HEK293 (cell line): ENCODE results near the gene IQGAP3.

ENCODE experiments used
- CTCF ChIA-PET: fragments of 350-600 bp; formaldehyde crosslinking; extraction: SDS; loops from one replicate; lab custom pipeline; 2021; ENCODE audit warnings: antibody characterized with exemption; lab: Yijun Ruan, JAX
- POLR2A ChIA-PET: fragments of 300-600 bp; formaldehyde crosslinking; extraction: SDS; loops from one replicate; lab custom pipeline; 2020; ENCODE audit warnings: antibody characterized with exemption, inconsistent platforms; lab: Yijun Ruan, JAX
- H3K27ac ChIP-seq: fragments of 200-500 bp; sonication (Bioruptor generic); 2 replicates; pipeline ENCODE4 v1.5.1; 2014; ENCODE audit warnings: low read depth, low read length, control low read depth, inconsistent platforms; ENCODE audit errors: extremely low read depth
- H3K36me3 ChIP-seq, 2 experiments: fragments of 200-500 bp in 1 of 2; sonication (Bioruptor generic) in 1 of 2; 1 replicate in 1 of 2; 2 replicates in 1 of 2; pipeline ENCODE4 v1.5.1; 2014 to 2017; ENCODE audit warnings: inconsistent platforms in 2 of 2, low read length in 2 of 2; ENCODE audit not compliant: control insufficient read depth in 2 of 2, insufficient read depth in 1 of 2
- H3K4me1 ChIP-seq: fragments of 200-500 bp; sonication (Bioruptor generic); 2 replicates; pipeline ENCODE4 v1.5.1; 2014; ENCODE audit warnings: mild to moderate bottlenecking, low read length, inconsistent platforms; ENCODE audit not compliant: control insufficient read depth, insufficient read depth
- H3K4me3 ChIP-seq: 2 replicates; pipeline ENCODE4 v1.5.1; 2011; ENCODE audit warnings: low read depth, mild to moderate bottlenecking, control low read depth, low read length, moderate library complexity
- H3K9me3 ChIP-seq: fragments of 200-500 bp; sonication (Bioruptor generic); 2 replicates; pipeline ENCODE4 v1.5.1; 2014; ENCODE audit warnings: low read depth, low read length, inconsistent platforms; ENCODE audit not compliant: control insufficient read depth, insufficient read depth
- KLF16 ChIP-seq: fragments of 450-650 bp; formaldehyde crosslinking; IDR thresholded peaks from 2 replicates; pipeline ENCODE4 v1.5.1; 2017; ENCODE audit warnings: missing biosample characterization, missing genetic modification characterization
- REPIN1 ChIP-seq: fragments of 450-650 bp; formaldehyde crosslinking; IDR thresholded peaks from 2 replicates; pipeline ENCODE4 v1.5.1; 2017; ENCODE audit warnings: missing biosample characterization, missing genetic modification characterization, low read depth
- ZBTB7A ChIP-seq: fragments of 450-650 bp; formaldehyde crosslinking; IDR thresholded peaks from 2 replicates; pipeline ENCODE4 v1.5.1; 2016; ENCODE audit warnings: low read depth, missing biosample characterization, missing genetic modification characterization
- ZBTB8A ChIP-seq: fragments of 450-650 bp; formaldehyde crosslinking; IDR thresholded peaks from 2 replicates; pipeline ENCODE4 v1.5.1; 2016; ENCODE audit warnings: missing biosample characterization, missing genetic modification characterization
- ZNF114 ChIP-seq: fragments of 450-650 bp; formaldehyde crosslinking; IDR thresholded peaks from 2 replicates; pipeline ENCODE4 v1.5.0; 2017; ENCODE audit warnings: missing biosample characterization, missing genetic modification characterization
- ZNF175 ChIP-seq: fragments of 450-650 bp; formaldehyde crosslinking; IDR thresholded peaks from 2 replicates; pipeline ENCODE4 v1.5.1; 2016; ENCODE audit warnings: missing biosample characterization, missing genetic modification characterization
- ZNF223 ChIP-seq: fragments of 450-650 bp; formaldehyde crosslinking; IDR thresholded peaks from 2 replicates; pipeline ENCODE4 v1.5.1; 2016; ENCODE audit warnings: missing biosample characterization, missing genetic modification characterization
- ZNF274 ChIP-seq, 2 experiments: fragments of 200-500 bp in 1 of 2; fragments of 450-650 bp in 1 of 2; sonication (Bioruptor generic) in 1 of 2; formaldehyde crosslinking in 1 of 2; IDR thresholded peaks; 2 replicates each; pipeline versions ENCODE4 v1.5.1 to v1.6.1; 2014 to 2016; ENCODE audit warnings: borderline replicate concordance in 1 of 2, inconsistent platforms in 1 of 2, low read length in 1 of 2, missing biosample characterization in 1 of 2, missing genetic modification characterization in 1 of 2
- ZNF302 ChIP-seq: fragments of 450-650 bp; formaldehyde crosslinking; IDR thresholded peaks from 2 replicates; pipeline ENCODE4 v1.5.1; 2016; ENCODE audit warnings: missing biosample characterization, missing genetic modification characterization, low read depth
- ZNF404 ChIP-seq: fragments of 450-650 bp; formaldehyde crosslinking; IDR thresholded peaks from 2 replicates; pipeline ENCODE4 v1.5.1; 2017; ENCODE audit warnings: missing biosample characterization, missing genetic modification characterization
- ZNF514 ChIP-seq: fragments of 450-650 bp; formaldehyde crosslinking; IDR thresholded peaks from 2 replicates; pipeline ENCODE4 v1.5.1; 2016; ENCODE audit warnings: missing biosample characterization, missing genetic modification characterization
- ZNF747 ChIP-seq: fragments of 450-650 bp; formaldehyde crosslinking; IDR thresholded peaks from 2 replicates; pipeline ENCODE4 v1.5.1; 2016; ENCODE audit warnings: missing biosample characterization, missing genetic modification characterization
- ZNF777 ChIP-seq: fragments of 450-650 bp; formaldehyde crosslinking; IDR thresholded peaks from 2 replicates; pipeline ENCODE4 v1.5.1; 2017; ENCODE audit warnings: missing biosample characterization, missing genetic modification characterization, borderline replicate concordance
- ZNF791 ChIP-seq: fragments of 450-650 bp; formaldehyde crosslinking; IDR thresholded peaks from 2 replicates; pipeline ENCODE4 v1.5.1; 2016; ENCODE audit warnings: missing biosample characterization, missing genetic modification characterization
- TF ChIP-seq, protein P1 (sequence below): fragments of 450-650 bp; formaldehyde crosslinking; IDR thresholded peaks from 2 replicates; pipeline ENCODE4 v1.5.1; 2016; ENCODE audit warnings: missing biosample characterization, missing genetic modification characterization
- TF ChIP-seq, protein P2 (sequence below): fragments of 450-650 bp; formaldehyde crosslinking; IDR thresholded peaks from 2 replicates; pipeline ENCODE4 v1.5.1; 2016; ENCODE audit warnings: missing biosample characterization, missing genetic modification characterization
- TF ChIP-seq, protein P3 (sequence below): fragments of 450-650 bp; formaldehyde crosslinking; IDR thresholded peaks from 2 replicates; pipeline ENCODE4 v1.5.1; 2017; ENCODE audit warnings: missing biosample characterization, missing genetic modification characterization
- TF ChIP-seq, protein P4 (sequence below): fragments of 450-650 bp; formaldehyde crosslinking; IDR thresholded peaks from 2 replicates; pipeline ENCODE4 v1.5.1; 2017; ENCODE audit warnings: missing biosample characterization, missing genetic modification characterization

Gene IQGAP3

DNA sequence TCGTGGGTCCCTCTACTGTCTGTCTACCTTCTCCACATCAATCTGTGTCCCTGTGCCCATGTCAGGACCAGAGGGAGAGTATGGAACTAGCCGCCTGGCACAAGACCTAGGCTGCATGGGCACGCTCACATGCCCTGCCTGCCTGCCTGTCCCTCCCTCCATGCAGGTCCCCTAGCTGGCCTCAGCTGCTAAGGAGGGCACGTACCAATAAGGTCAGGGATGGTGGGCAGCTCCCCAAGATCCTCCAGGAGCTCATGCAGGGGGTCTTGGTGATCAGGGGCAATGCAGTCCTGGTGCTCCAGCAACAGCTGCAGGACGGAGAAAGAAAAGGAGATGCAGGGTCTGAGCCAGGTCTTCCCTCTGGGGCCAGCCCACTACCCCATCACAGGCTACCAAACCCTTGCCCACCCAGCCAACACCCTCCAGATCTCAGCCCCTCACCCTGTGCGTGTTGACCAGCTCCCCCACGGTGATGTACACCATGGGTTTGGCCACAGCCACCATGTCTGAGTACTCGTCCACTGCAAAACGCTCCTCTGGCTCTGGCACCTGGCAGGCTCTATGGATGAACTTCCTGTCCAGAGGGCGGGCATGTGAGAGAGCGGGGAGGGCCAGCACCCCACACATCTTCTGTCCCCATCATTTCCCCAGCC is 38.7 kb downstream of the IQGAP3 start:
- CTCF ChIA-PET = no interaction called here
- Histone ChIP-seq H3K9me3 (no peaks in the 10 kb centered on the region), H3K36me3 (peaks cover 34 to 91% of the 10 kb centered on the region in 2 experiments), H3K4me1 (no peaks in the 10 kb centered on the region), H3K27ac (no peak overlapping the region), H3K4me3 (no peak overlapping the region)
- POLR2A ChIA-PET = no interaction called here
- TF ChIP-seq, protein P1, sequence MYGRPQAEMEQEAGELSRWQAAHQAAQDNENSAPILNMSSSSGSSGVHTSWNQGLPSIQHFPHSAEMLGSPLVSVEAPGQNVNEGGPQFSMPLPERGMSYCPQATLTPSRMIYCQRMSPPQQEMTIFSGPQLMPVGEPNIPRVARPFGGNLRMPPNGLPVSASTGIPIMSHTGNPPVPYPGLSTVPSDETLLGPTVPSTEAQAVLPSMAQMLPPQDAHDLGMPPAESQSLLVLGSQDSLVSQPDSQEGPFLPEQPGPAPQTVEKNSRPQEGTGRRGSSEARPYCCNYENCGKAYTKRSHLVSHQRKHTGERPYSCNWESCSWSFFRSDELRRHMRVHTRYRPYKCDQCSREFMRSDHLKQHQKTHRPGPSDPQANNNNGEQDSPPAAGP (tag by site-specific recombination) = no peak
- TF ChIP-seq ZNF514 (tag by site-specific recombination) = no peak
- TF ChIP-seq, protein P2, sequence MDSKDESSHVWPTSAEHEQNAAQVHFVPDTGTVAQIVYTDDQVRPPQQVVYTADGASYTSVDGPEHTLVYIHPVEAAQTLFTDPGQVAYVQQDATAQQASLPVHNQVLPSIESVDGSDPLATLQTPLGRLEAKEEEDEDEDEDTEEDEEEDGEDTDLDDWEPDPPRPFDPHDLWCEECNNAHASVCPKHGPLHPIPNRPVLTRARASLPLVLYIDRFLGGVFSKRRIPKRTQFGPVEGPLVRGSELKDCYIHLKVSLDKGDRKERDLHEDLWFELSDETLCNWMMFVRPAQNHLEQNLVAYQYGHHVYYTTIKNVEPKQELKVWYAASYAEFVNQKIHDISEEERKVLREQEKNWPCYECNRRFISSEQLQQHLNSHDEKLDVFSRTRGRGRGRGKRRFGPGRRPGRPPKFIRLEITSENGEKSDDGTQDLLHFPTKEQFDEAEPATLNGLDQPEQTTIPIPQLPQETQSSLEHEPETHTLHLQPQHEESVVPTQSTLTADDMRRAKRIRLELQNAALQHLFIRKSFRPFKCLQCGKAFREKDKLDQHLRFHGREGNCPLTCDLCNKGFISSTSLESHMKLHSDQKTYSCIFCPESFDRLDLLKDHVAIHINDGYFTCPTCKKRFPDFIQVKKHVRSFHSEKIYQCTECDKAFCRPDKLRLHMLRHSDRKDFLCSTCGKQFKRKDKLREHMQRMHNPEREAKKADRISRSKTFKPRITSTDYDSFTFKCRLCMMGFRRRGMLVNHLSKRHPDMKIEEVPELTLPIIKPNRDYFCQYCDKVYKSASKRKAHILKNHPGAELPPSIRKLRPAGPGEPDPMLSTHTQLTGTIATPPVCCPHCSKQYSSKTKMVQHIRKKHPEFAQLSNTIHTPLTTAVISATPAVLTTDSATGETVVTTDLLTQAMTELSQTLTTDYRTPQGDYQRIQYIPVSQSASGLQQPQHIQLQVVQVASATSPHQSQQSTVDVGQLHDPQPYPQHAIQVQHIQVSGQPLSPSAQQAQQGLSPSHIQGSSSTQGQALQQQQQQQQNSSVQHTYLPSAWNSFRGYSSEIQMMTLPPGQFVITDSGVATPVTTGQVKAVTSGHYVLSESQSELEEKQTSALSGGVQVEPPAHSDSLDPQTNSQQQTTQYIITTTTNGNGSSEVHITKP (tag by site-specific recombination) = 0 out of 2 replicates have a peak, but pooled peaks have one; percentile 11

DNA sequence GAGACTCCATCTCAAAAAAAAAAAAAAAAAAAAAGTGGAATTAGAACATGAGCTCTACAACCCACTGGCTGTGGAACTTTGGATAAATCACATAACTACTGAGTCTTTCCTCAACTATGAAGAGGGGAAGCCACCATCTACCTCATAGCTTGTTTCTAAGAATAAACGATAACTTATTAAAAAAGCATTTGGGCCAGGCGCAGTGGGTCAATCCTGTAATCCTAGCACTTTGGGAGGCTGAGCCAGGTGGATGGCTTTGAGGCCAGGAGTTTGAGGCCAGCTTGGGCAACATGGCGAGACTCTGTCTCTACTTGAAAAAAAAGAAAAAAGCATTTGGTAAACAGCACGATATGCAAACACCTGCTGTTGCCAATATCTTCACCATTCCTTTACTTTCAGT is 40.0 kb downstream of the IQGAP3 start:
- ChIA-PET CTCF (interaction anchor here (0.7 kb wide), 1 partner anchor 9 kb away, joined by 3 read pairs; no protein-coding TSS in a partner anchor), POLR2A (interaction anchor here (0.6 kb wide), 1 partner anchor 1613 kb away, joined by 4 read pairs; no protein-coding TSS in a partner anchor)
- no peak overlapping the region for H3K4me3 ChIP-seq
- no peaks in the 10 kb centered on the region for H3K4me1 ChIP-seq
- peaks cover 33 to 96% of the 10 kb centered on the region in 2 experiments for H3K36me3 ChIP-seq
- no peaks in the 10 kb centered on the region for H3K9me3 ChIP-seq
- TF ChIP-seq ZNF175 (tag by site-specific recombination) (no peak), ZNF777 (no peak), KLF16 (tag by site-specific recombination) (no peak), REPIN1 (tag by site-specific recombination) (no peak), ZBTB7A (no peak), ZNF114 (tag by site-specific recombination) (no peak), ZNF791 (tag by site-specific recombination) (no peak), ZNF302 (tag by site-specific recombination) (no peak), ZBTB8A (tag by site-specific recombination) (no peak), ZNF747 (tag by site-specific recombination) (no peak), ZNF404 (no peak), ZNF223 (tag by site-specific recombination) (no peak), ZNF274 (IDR thresholded peaks at IDR 0.05; ENCODE audit: low read length) (no peak), ZNF274 (tag by site-specific recombination; IDR thresholded peaks at IDR 0.05; ENCODE audit: borderline replicate concordance) (no peak)
- TF ChIP-seq, protein P3, sequence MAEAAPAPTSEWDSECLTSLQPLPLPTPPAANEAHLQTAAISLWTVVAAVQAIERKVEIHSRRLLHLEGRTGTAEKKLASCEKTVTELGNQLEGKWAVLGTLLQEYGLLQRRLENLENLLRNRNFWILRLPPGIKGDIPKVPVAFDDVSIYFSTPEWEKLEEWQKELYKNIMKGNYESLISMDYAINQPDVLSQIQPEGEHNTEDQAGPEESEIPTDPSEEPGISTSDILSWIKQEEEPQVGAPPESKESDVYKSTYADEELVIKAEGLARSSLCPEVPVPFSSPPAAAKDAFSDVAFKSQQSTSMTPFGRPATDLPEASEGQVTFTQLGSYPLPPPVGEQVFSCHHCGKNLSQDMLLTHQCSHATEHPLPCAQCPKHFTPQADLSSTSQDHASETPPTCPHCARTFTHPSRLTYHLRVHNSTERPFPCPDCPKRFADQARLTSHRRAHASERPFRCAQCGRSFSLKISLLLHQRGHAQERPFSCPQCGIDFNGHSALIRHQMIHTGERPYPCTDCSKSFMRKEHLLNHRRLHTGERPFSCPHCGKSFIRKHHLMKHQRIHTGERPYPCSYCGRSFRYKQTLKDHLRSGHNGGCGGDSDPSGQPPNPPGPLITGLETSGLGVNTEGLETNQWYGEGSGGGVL (tag by site-specific recombination) = no peak
- TF ChIP-seq, protein P4, sequence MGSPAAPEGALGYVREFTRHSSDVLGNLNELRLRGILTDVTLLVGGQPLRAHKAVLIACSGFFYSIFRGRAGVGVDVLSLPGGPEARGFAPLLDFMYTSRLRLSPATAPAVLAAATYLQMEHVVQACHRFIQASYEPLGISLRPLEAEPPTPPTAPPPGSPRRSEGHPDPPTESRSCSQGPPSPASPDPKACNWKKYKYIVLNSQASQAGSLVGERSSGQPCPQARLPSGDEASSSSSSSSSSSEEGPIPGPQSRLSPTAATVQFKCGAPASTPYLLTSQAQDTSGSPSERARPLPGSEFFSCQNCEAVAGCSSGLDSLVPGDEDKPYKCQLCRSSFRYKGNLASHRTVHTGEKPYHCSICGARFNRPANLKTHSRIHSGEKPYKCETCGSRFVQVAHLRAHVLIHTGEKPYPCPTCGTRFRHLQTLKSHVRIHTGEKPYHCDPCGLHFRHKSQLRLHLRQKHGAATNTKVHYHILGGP = no peak
- TF ChIP-seq, protein P1 (tag by site-specific recombination) = no peak
- H3K27ac ChIP-seq = no peak overlapping the region
